ENCODE data around the gene APIP. TPM values are rescaled to one million over a fixed set of nuclear protein-coding genes. Genes with fewer than 3 reads are reported as not detected.
"Not testable (repeated sequence)": the region's sequence is repeated elsewhere in the genome, so short reads cannot be mapped to it uniquely, and the experiment has no call there.

APIP gene
- total RNA-seq, 2 experiments from 2014 or later = 31.1 to 34.2 TPM

- DNase-seq = no peak
- no peak overlapping the region for H3K27ac Mint-ChIP-seq
- no peaks in the 10 kb centered on the region for H3K27me3 Mint-ChIP-seq (ENCODE audit: low read depth)
- peaks cover 38% of the 10 kb centered on the region for H3K9me3 Mint-ChIP-seq (ENCODE audit: insufficient read depth)
- H3K36me3 Mint-ChIP-seq (ENCODE audit: low read depth) = peaks cover 41% of the 10 kb centered on the region
- H3K4me1 Mint-ChIP-seq (ENCODE audit: low read depth) = peaks cover 4% of the 10 kb centered on the region
- POLR2A ChIA-PET = no interaction called here
- H3K4me3 Mint-ChIP-seq = no peak overlapping the region
- CTCF ChIA-PET = interaction anchor here (1.0 to 1.2 kb wide), 2 partner anchors 9 to 13 kb away, joined by 3 to 4 read pairs; no protein-coding TSS in a partner anchor
- no peak for ATAC-seq
Observed at GRCh38 chr11:34899633-34900016, 16.6 kb downstream of the APIP start.

GRCh38 chr11:34898474-34898873 is 17.7 kb downstream of the APIP start:
- Mint-ChIP-seq H3K36me3 (ENCODE audit: low read depth) (peaks cover 39% of the 10 kb centered on the region), H3K4me3 (no peak overlapping the region), H3K9me3 (ENCODE audit: insufficient read depth) (peaks cover 33% of the 10 kb centered on the region), H3K27me3 (ENCODE audit: low read depth) (no peaks in the 10 kb centered on the region), H3K4me1 (ENCODE audit: low read depth) (no peaks in the 10 kb centered on the region), H3K27ac (no peak overlapping the region)
- CTCF ChIA-PET = interaction anchor here (0.6 to 1.6 kb wide), 5 partner anchors 10 to 313 kb away, joined by 3 to 4 read pairs (median 3); no protein-coding TSS in a partner anchor
- no peak for DNase-seq
- POLR2A ChIA-PET = no interaction called here
- ATAC-seq = no peak

GRCh38 chr11:34897171-34897870 is 18.9 kb downstream of the APIP start:
- CTCF ChIA-PET = interaction anchor here (0.6 to 1.6 kb wide), 2 partner anchors 11 to 45 kb away, joined by 3 to 4 read pairs; no protein-coding TSS in a partner anchor
- peaks cover 33% of the 10 kb centered on the region for H3K9me3 Mint-ChIP-seq (ENCODE audit: insufficient read depth)
- H3K36me3 Mint-ChIP-seq (ENCODE audit: low read depth) = peaks cover 34% of the 10 kb centered on the region
- DNase-seq (no peak), ATAC-seq (no peak)
- H3K27me3 Mint-ChIP-seq (ENCODE audit: low read depth) = no peaks in the 10 kb centered on the region
- no peak overlapping the region for H3K4me3 Mint-ChIP-seq
- POLR2A ChIA-PET = no interaction called here
- no peak overlapping the region for H3K27ac Mint-ChIP-seq
- H3K4me1 Mint-ChIP-seq (ENCODE audit: low read depth) = no peaks in the 10 kb centered on the region

GRCh38 chr11:34896191-34896590 is 20.0 kb downstream of the APIP start:
- H3K27ac Mint-ChIP-seq; ATAC-seq; DNase-seq; H3K4me1 Mint-ChIP-seq (ENCODE audit: low read depth); POLR2A ChIA-PET; H3K4me3 Mint-ChIP-seq; CTCF ChIA-PET; H3K27me3 Mint-ChIP-seq (ENCODE audit: low read depth): not testable (repeated sequence)
- Mint-ChIP-seq H3K9me3 (ENCODE audit: insufficient read depth) (peaks cover 28% of the 10 kb centered on the region), H3K36me3 (ENCODE audit: low read depth) (peaks cover 29% of the 10 kb centered on the region)

DNA sequence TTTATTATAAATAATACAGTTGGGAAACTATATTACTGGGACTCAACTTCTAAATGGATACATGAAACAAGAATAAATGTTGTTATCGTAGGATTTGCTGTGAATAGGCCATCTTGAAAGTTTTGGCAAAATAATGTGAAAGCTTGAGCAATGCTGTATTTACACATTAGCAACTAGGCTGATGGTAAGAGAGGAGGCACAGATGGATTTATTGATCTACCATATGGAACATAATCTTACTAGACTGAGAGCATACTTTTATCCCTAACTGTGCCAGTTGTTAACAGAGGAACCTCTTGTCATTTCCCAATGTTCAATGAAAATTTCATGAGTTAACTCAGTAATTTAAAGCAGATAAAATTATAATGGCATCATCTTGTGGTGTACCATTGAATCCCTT is 22.8 kb downstream of the APIP start:
- Mint-ChIP-seq H3K27ac (no peak overlapping the region), H3K9me3 (ENCODE audit: insufficient read depth) (peaks cover 17% of the 10 kb centered on the region), H3K36me3 (ENCODE audit: low read depth) (peaks cover 18% of the 10 kb centered on the region), H3K4me3 (no peak overlapping the region), H3K27me3 (ENCODE audit: low read depth) (no peaks in the 10 kb centered on the region), H3K4me1 (ENCODE audit: low read depth) (no peaks in the 10 kb centered on the region)
- ATAC-seq = no peak
- ChIA-PET POLR2A (no interaction called here), CTCF (no interaction called here)
- DNase-seq = no peak

GRCh38 chr11:34891611-34892010 is 24.6 kb downstream of the APIP start:
- ChIA-PET POLR2A (no interaction called here), CTCF (interaction anchor here (0.6 to 2.5 kb wide), 6 partner anchors 15 to 497 kb away, joined by 3 to 30 read pairs (median 4); no protein-coding TSS in a partner anchor)
- Mint-ChIP-seq H3K4me1 (ENCODE audit: low read depth) (no peaks in the 10 kb centered on the region), H3K36me3 (ENCODE audit: low read depth) (peaks cover 15% of the 10 kb centered on the region), H3K9me3 (ENCODE audit: insufficient read depth) (peaks cover 4% of the 10 kb centered on the region), H3K4me3 (no peak overlapping the region), H3K27me3 (ENCODE audit: low read depth) (no peaks in the 10 kb centered on the region), H3K27ac (no peak overlapping the region)
- DNase-seq = no peak
- no peak for ATAC-seq

DNA sequence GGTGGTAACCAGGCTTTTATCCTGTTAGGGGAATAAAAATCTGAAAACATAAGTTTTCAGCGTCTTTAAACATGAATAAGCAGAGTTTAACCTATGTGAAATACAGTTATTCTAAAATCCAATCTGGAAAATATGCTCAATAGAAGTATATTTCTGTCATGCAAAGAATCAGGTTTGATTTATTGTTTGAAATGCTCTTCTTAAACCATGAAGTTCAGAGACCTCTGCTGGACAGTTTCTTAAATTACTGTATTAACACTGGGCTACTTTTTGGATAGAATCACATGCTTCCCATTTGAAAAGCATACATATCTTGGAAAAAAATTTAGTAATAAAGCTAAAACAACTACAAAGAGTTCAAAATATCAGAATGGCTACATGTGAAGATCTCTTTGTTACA is 25.4 kb downstream of the APIP start:
- DNase-seq (no peak), ATAC-seq (no peak)
- Mint-ChIP-seq H3K9me3 (ENCODE audit: insufficient read depth) (no peaks in the 10 kb centered on the region), H3K36me3 (ENCODE audit: low read depth) (peaks cover 8% of the 10 kb centered on the region), H3K27ac (no peak overlapping the region), H3K4me1 (ENCODE audit: low read depth) (no peaks in the 10 kb centered on the region), H3K4me3 (no peak overlapping the region), H3K27me3 (ENCODE audit: low read depth) (no peaks in the 10 kb centered on the region)
- ChIA-PET POLR2A (no interaction called here), CTCF (interaction anchor here (1.2 to 2.5 kb wide), 4 partner anchors 16 to 498 kb away, joined by 3 to 30 read pairs (median 4); no protein-coding TSS in a partner anchor)

DNA sequence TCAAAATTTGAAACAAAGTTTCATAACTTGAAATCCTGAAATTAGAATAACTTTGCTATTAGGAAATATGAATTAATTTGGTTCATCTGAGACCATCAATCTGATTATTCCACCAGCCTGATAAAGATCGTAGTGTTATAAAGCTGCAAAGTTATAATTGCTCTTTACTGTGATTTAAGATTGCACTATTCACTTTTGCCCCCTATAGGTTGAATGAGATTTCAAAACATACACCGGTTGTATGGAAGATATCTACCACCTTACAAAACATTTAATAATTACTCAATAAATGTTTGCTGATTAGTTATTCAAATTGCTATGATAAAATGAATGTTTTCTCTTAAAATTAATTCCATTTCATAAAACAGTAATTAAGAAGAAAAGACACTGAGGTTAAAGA is 26.1 kb downstream of the APIP start:
- CTCF ChIA-PET = interaction anchor here (0.8 to 3.2 kb wide), 4 partner anchors 11 to 595 kb away, joined by 3 to 26 read pairs (median 4); no protein-coding TSS in a partner anchor
- ATAC-seq = no peak
- no peak overlapping the region for H3K4me3 Mint-ChIP-seq
- no peaks in the 10 kb centered on the region for H3K27me3 Mint-ChIP-seq (ENCODE audit: low read depth)
- peaks cover 8% of the 10 kb centered on the region for H3K36me3 Mint-ChIP-seq (ENCODE audit: low read depth)
- H3K4me1 Mint-ChIP-seq (ENCODE audit: low read depth) = no peaks in the 10 kb centered on the region
- H3K27ac Mint-ChIP-seq = no peak overlapping the region
- POLR2A ChIA-PET = no interaction called here
- no peak for DNase-seq
- no peaks in the 10 kb centered on the region for H3K9me3 Mint-ChIP-seq (ENCODE audit: insufficient read depth)

DNA sequence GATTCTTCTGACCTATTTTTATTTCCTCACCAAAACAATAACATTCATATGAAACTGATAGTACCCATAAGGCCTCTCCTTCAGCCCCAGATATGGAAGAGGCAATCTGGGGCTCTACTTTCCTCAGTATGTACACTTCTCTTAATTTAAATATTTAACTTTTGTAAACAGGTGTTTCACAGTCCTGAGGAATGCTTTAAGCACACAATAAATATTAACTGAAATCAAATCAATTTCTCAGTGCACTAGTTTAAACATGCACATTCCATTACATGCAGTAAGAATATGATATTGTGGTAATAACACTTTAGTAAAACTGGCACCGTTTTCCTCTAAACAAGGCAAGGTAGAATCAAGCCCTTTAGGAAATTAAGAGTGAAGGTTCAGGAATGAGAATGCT is 28.9 kb downstream of the APIP start:
- Mint-ChIP-seq H3K27me3 (ENCODE audit: low read depth) (no peaks in the 10 kb centered on the region), H3K4me1 (ENCODE audit: low read depth) (no peaks in the 10 kb centered on the region), H3K36me3 (ENCODE audit: low read depth) (peaks cover 15% of the 10 kb centered on the region), H3K27ac (no peak overlapping the region), H3K4me3 (no peak overlapping the region), H3K9me3 (ENCODE audit: insufficient read depth) (no peaks in the 10 kb centered on the region)
- CTCF ChIA-PET = interaction anchor here (1.1 to 3.2 kb wide), 2 partner anchors 10 to 301 kb away, joined by 4 to 26 read pairs; no protein-coding TSS in a partner anchor
- POLR2A ChIA-PET = no interaction called here
- no peak for DNase-seq
- ATAC-seq = no peak

DNA sequence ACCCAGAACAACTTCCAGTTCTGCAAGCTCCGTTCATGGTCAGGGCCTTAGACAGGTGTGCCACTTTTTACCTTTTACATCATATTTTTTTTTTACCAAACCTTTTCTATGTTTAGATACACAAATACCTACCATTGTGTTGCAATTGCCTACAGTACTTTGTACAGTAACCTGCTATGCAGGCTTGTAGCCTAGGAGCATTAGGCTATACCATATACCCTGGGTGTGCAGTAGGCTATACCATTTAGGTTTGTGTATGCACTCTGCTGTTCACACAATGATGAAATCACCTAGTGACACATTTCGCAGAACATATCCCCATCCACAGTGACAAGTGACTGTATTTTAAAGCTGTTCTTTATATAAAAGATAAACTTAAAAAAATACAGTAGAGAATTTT is 29.6 kb downstream of the APIP start:
- H3K27ac Mint-ChIP-seq = no peak overlapping the region
- H3K9me3 Mint-ChIP-seq (ENCODE audit: insufficient read depth) = no peaks in the 10 kb centered on the region
- CTCF ChIA-PET = interaction anchor here (0.7 to 1.2 kb wide), 3 partner anchors 11 to 299 kb away, joined by 3 to 4 read pairs (median 3); no protein-coding TSS in a partner anchor
- no peak overlapping the region for H3K4me3 Mint-ChIP-seq
- peaks cover 19% of the 10 kb centered on the region for H3K36me3 Mint-ChIP-seq (ENCODE audit: low read depth)
- ATAC-seq = no peak
- DNase-seq = no peak
- no peaks in the 10 kb centered on the region for H3K4me1 Mint-ChIP-seq (ENCODE audit: low read depth)
- POLR2A ChIA-PET = no interaction called here
- H3K27me3 Mint-ChIP-seq (ENCODE audit: low read depth) = no peaks in the 10 kb centered on the region

DNA sequence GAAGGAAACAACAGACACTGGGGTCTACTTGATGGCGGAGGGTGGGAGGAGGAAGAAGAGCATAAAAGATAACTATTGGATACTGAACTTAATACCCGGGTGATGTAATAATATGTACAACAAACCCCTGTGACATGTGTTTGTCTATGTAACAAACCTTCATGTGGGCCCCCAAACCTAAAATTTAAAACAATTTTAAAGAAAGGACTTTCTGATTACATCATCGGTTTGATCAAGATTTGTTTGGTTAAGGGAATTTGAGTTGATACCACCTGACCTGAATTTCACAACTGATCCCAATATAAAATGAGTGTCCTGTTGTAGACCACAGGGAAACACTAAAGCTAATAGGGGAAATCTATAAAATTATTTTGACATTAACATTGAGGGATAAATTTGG is 34.3 kb downstream of the APIP start:
- Mint-ChIP-seq H3K36me3 (ENCODE audit: low read depth) (peaks cover 13% of the 10 kb centered on the region), H3K4me1 (ENCODE audit: low read depth) (no peaks in the 10 kb centered on the region), H3K27me3 (ENCODE audit: low read depth) (no peaks in the 10 kb centered on the region), H3K4me3 (no peak overlapping the region), H3K27ac (no peak overlapping the region), H3K9me3 (ENCODE audit: insufficient read depth) (no peaks in the 10 kb centered on the region)
- CTCF ChIA-PET = interaction anchor here (1.5 kb wide), 1 partner anchor 12 kb away, joined by 5 read pairs; no protein-coding TSS in a partner anchor
- no peak for DNase-seq
- POLR2A ChIA-PET = no interaction called here
- ATAC-seq = no peak

GRCh38 chr11:34877375-34877975 is 38.7 kb downstream of the APIP start:
- ATAC-seq (no peak), DNase-seq (no peak)
- Mint-ChIP-seq H3K9me3 (ENCODE audit: insufficient read depth) (no peaks in the 10 kb centered on the region), H3K27me3 (ENCODE audit: low read depth) (no peaks in the 10 kb centered on the region), H3K4me3 (no peak overlapping the region), H3K36me3 (ENCODE audit: low read depth) (peaks cover 7% of the 10 kb centered on the region), H3K4me1 (ENCODE audit: low read depth) (no peaks in the 10 kb centered on the region), H3K27ac (no peak overlapping the region)
- POLR2A ChIA-PET = no interaction called here
- CTCF ChIA-PET = interaction anchor here (0.6 to 1.5 kb wide), 2 partner anchors 14 to 292 kb away, joined by 3 read pairs; no protein-coding TSS in a partner anchor

Measured in activated CD8-positive, alpha-beta T cell treated with anti-CD3 and anti-CD28 coated beads, Interleukin-2, amount 10 ng/mL, durations not matched to agents 7 days and 5 days (primary cell).